ENCODE results near the gene HSFX4. TPM values are rescaled to one million over a fixed set of nuclear protein-coding genes. Genes with fewer than 3 reads are reported as not detected.

Gene HSFX4
- total and polyA plus RNA-seq, 2 experiments from 2014 or later, result not detected

DNA sequence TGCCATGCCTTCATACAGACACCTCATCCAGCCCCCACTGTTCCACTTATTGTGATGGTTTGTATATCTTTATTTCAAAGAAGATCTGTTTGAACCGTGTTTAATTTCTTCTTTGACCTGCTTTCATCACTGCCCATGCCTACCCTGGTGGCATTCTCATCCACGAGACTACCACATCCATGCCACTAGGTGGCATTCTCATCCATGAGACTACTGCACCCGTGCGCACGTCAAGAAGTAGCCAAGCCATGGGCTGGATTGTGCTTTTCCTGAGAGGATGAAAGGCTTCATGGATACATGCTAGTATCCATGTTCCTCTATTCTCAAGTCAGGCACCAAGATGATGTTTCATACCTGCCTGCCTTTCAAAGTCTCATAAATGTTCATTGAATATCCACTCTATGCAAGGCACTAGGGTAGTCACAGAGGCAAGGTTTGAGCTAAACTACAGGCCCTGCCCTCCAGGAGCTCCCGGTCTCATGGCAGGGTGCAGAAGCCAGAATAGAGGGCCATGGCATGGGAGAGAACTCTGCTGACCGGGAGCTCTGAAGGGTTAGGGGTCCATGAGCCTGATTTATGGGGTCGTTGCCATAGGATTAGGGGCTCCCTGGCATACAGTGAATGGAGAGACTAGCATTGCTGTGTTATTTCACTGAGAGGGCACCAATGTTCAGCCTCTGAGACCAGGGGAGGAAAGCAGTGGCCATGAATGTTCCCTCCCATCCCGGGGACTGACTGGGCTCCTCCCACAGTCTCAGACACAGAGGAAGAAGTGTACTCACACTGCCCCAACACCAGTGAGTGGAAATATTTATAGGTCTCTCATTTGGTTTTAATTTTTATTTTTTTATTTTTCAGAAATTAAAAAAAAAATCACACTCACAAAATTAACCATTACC, 33.7 kb downstream of the HSFX4 start (continued):
- TF ChIP-seq, protein P1, sequence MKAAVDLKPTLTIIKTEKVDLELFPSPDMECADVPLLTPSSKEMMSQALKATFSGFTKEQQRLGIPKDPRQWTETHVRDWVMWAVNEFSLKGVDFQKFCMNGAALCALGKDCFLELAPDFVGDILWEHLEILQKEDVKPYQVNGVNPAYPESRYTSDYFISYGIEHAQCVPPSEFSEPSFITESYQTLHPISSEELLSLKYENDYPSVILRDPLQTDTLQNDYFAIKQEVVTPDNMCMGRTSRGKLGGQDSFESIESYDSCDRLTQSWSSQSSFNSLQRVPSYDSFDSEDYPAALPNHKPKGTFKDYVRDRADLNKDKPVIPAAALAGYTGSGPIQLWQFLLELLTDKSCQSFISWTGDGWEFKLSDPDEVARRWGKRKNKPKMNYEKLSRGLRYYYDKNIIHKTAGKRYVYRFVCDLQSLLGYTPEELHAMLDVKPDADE (IDR thresholded peaks at IDR 0.05), result no peak

DNA sequence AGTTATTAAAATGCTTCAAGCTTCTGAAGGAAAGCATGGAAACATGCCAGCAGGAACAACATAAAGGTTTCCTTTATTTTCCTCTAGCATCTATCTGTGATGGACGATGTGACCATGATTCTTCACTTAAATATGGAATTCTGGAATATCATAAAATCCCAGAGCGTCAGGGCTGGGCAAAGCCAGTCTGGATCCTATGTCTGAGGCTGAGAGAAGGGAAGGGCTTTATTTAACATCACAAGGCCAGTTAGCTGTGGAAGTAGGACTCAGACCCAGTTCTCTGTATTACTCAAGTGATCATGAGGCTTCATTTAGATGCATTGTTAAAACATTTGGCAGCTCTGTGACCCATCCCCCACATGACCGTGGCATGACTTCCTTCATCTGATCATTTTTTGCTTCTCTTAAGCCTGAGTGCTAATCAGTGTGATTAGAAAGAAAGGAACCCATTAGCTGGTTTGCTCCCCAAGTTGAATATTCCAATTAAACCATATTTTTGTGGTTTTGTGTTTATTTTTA, 49.8 kb downstream of the HSFX4 start:
- Histone ChIP-seq H3K36me3 (ENCODE audit: insufficient read depth) (no peaks in the 10 kb centered on the region), H3F3A (replicated peaks; ENCODE audit: low read depth) (no peaks in the 10 kb centered on the region), H3K27ac (ENCODE audit: low read depth) (no peak overlapping the region), H3K4me2 (no peak overlapping the region), H3K27me3 (ENCODE audit: insufficient read depth) (no peaks in the 10 kb centered on the region), H3K9me2 (ENCODE audit: insufficient read depth) (no peaks in the 10 kb centered on the region), H2AFZ (no peak overlapping the region), H3K4me1 (ENCODE audit: insufficient read depth) (peaks cover 3% of the 10 kb centered on the region; the same call in 1 of the 2 replicates), H3K4me3 (no peak overlapping the region), H4K20me1 (replicated peaks; ENCODE audit: insufficient read depth) (no peaks in the 10 kb centered on the region), H3K79me2 (replicated peaks; ENCODE audit: insufficient read depth) (no peaks in the 10 kb centered on the region)
- H3K4me1 Mint-ChIP-seq, result peaks cover 19% of the 10 kb centered on the region
- H3K9me3 Mint-ChIP-seq, result no peaks in the 10 kb centered on the region
- ATAC-seq (no peak), DNase-seq (ENCODE audit: low spot score) (no peak)
- no peak overlapping the region for H3K4me3 Mint-ChIP-seq
- H3K27ac Mint-ChIP-seq, result no peak overlapping the region
- no peaks in the 10 kb centered on the region for H3K27me3 Mint-ChIP-seq (ENCODE audit: insufficient read depth, low read depth, poor library complexity)
- no peaks in the 10 kb centered on the region for H3K36me3 Mint-ChIP-seq (ENCODE audit: low read depth)
- TF ChIP-seq POLR2AphosphoS5 (IDR thresholded peaks at IDR 0.05; ENCODE audit: low read depth), result no peak
- no peak for TF ChIP-seq REST (IDR thresholded peaks at IDR 0.05; ENCODE audit: unreplicated experiment)
- TF ChIP-seq STAT1 (IDR thresholded peaks at IDR 0.05; ENCODE audit: unreplicated experiment), result no peak
- no peak for TF ChIP-seq ZNF462 (CRISPR knock-in tag; IDR thresholded peaks at IDR 0.05)
- no peak for TF ChIP-seq JUNB (IDR thresholded peaks at IDR 0.05; ENCODE audit: unreplicated experiment)
- no peak for TF ChIP-seq CTCF (conservative IDR thresholded peaks at IDR 0.05; ENCODE audit: low read depth in 2 of 2)
- TF ChIP-seq EZH2phosphoT487 (IDR thresholded peaks at IDR 0.05; ENCODE audit: unreplicated experiment), result no peak
- no peak for TF ChIP-seq EZH2 (IDR thresholded peaks at IDR 0.05; ENCODE audit: low read depth, unreplicated experiment)
- no peak for TF ChIP-seq CREB1 (CRISPR knock-in tag; IDR thresholded peaks at IDR 0.05; ENCODE audit: low read depth)
- TF ChIP-seq ZNF331 (CRISPR knock-in tag; IDR thresholded peaks at IDR 0.05; ENCODE audit: low read depth), result no peak
